Prostate gland (tissue), 2 donors: ENCODE data around the gene ATP6V0A4. TPM values are rescaled to one million over a fixed set of nuclear protein-coding genes. Genes with fewer than 3 reads are reported as not detected.

Experiments used
- DNase-seq: peaks from one replicate; pipeline ENCODE4 v3.0.0-alpha.2; 2019; ENCODE audit warnings: low spot score
- H3K27ac ChIP-seq, 2 donors: fragments of 200-600 bp; sonication (generic); 2 replicates each; pipeline ENCODE4 v1.5.1; 2017 to 2019
- H3K27me3 ChIP-seq: fragments of 200-600 bp; sonication (generic); replicated peaks from 2 replicates; pipeline ENCODE4 v1.5.1; 2019; ENCODE audit not compliant: insufficient read depth
- H3K36me3 ChIP-seq, 2 donors: fragments of 200-600 bp; sonication (generic); 1 replicate in 1 of 2; 2 replicates in 1 of 2; pipeline versions ENCODE4 v1.5.1 to v1.8.1; 2017 to 2019
- H3K4me1 ChIP-seq: fragments of 200-600 bp; sonication (generic); replicated peaks from 2 replicates; pipeline ENCODE4 v1.5.1; 2019
- H3K4me3 ChIP-seq, 2 donors: fragments of 200-600 bp; sonication (generic); 2 replicates each; pipeline ENCODE4 v1.5.1; 2017 to 2019
- H3K9me3 ChIP-seq: fragments of 200-600 bp; sonication (generic); 2 replicates; pipeline ENCODE4 v1.5.1; 2017
- CTCF ChIP-seq, 4 experiments: fragments of 200-600 bp in 2 of 4; fragments of 450-650 bp in 2 of 4; sonication (generic) in 2 of 4; IDR thresholded peaks; 1 replicate in 3 of 4; 2 replicates in 1 of 4; pipeline ENCODE4 v1.5.1; 2016 to 2019; ENCODE audit warnings: antibody characterized with exemption in 4 of 4, mild to moderate bottlenecking in 2 of 4, moderate library complexity in 2 of 4
- POLR2A ChIP-seq: fragments of 450-650 bp; IDR thresholded peaks from one replicate; pipeline ENCODE4 v1.6.1; 2016; ENCODE audit warnings: antibody characterized with exemption, mild to moderate bottlenecking
- POLR2AphosphoS5 ChIP-seq: sonication (generic); formaldehyde crosslinking; IDR thresholded peaks from one replicate; pipeline ENCODE4 v1.6.1; 2017; ENCODE audit warnings: antibody characterized with exemption
- WGBS: methylation state at CpG from one replicate; pipeline ENCODE4 v1.1.5; 2018; 5-methylcytosine and 5-hydroxymethylcytosine counted together
- intact Hi-C: fragments of 100-400 bp; cut with DNase I; formaldehyde crosslinking; loops from one replicate; pipeline ENCODE4 v1.14.2; 2022
- total RNA-seq, 2 donors: library from RNA; depleted of rRNA; stranded (reverse); fragments of >200 nt; gene quantifications; one replicate each; pipeline ENCODE4 v1.1.0, GENCODE V29; 2016

ATP6V0A4 gene
- total RNA-seq, 2 donors from 2014 or later: 0.62 to 1.2 TPM

GRCh38 chr7:138666385-138666784, 131.6 kb downstream of the ATP6V0A4 start:
- H3K9me3 ChIP-seq: no peaks in the 10 kb centered on the region
- 31% methylated on average over 2 of the region's 2 CpGs for WGBS
- no peaks in the 10 kb centered on the region for H3K36me3 ChIP-seq
- no peaks in the 10 kb centered on the region for H3K27me3 ChIP-seq
- no peak overlapping the region for H3K27ac ChIP-seq
- intact Hi-C loops: no loop called here
- TF ChIP-seq CTCF (IDR thresholded peaks at IDR 0.05) (no peak), POLR2A (no peak), POLR2AphosphoS5 (no peak)
- no peak overlapping the region for H3K4me3 ChIP-seq
- no peaks in the 10 kb centered on the region for H3K4me1 ChIP-seq
- no peak for DNase-seq

DNA sequence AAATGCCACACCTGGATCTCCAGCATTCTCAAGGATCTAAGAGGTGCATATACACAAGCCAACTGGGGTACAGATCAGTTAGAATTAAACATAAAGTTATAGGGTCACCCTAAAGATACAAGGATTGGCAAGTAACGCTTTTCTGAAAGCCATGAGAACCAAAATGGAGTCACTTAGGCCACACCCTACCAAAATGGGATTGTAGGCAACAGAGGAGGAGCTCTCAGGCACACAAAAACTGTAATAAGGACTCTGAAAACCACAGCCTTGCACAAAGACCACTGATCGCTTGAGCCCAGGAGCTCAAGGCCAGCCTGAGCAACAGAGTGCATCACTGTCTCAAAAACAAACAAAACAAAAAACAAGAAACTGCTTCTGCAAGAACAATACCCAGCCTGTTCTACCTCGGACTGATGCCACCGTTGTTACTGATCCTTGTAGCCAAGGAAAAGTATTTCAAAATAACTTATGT, 132.3 kb downstream of the ATP6V0A4 start:
- intact Hi-C loops: no loop called here
- Histone ChIP-seq H3K4me3 (no peak overlapping the region), H3K27ac (no peak overlapping the region), H3K27me3 (no peaks in the 10 kb centered on the region), H3K9me3 (no peaks in the 10 kb centered on the region), H3K36me3 (no peaks in the 10 kb centered on the region), H3K4me1 (no peaks in the 10 kb centered on the region)
- no peak for DNase-seq
- WGBS: 72% methylated on average over 4 of the region's 4 CpGs
- TF ChIP-seq POLR2A (no peak), POLR2AphosphoS5 (no peak), CTCF (IDR thresholded peaks at IDR 0.05) (no peak)

GRCh38 chr7:138665249-138665648, 132.7 kb downstream of the ATP6V0A4 start:
- intact Hi-C loops: no loop called here
- Histone ChIP-seq H3K9me3 (no peaks in the 10 kb centered on the region), H3K4me3 (no peak overlapping the region), H3K4me1 (no peaks in the 10 kb centered on the region), H3K36me3 (no peaks in the 10 kb centered on the region), H3K27me3 (no peaks in the 10 kb centered on the region), H3K27ac (no peak overlapping the region)
- 64% methylated on average over 4 of the region's 4 CpGs for WGBS
- no peak for DNase-seq
- TF ChIP-seq POLR2AphosphoS5 (no peak), POLR2A (no peak), CTCF (IDR thresholded peaks at IDR 0.05) (no peak)

- 56% methylated on average over 59 of the region's 59 CpGs for WGBS
- DNase-seq: no peak
Measured at GRCh38 chr7:138663725-138664710, 134.0 kb downstream of the ATP6V0A4 start.

More at GRCh38 chr7:138663725-138664710, 134.0 kb downstream of the ATP6V0A4 start:
- no peak for TF ChIP-seq POLR2AphosphoS5
- TF ChIP-seq POLR2A: no peak
- no peak for TF ChIP-seq CTCF (IDR thresholded peaks at IDR 0.05)
- Histone ChIP-seq H3K4me3 (peak overlapping the region; percentile 23 to 35), H3K36me3 (no peaks in the 10 kb centered on the region), H3K9me3 (no peaks in the 10 kb centered on the region), H3K4me1 (no peaks in the 10 kb centered on the region), H3K27ac (no peak overlapping the region), H3K27me3 (no peaks in the 10 kb centered on the region)
- intact Hi-C loops: no loop called here
